ENCODE results near the gene NAALADL1.

Gene NAALADL1, protein sequence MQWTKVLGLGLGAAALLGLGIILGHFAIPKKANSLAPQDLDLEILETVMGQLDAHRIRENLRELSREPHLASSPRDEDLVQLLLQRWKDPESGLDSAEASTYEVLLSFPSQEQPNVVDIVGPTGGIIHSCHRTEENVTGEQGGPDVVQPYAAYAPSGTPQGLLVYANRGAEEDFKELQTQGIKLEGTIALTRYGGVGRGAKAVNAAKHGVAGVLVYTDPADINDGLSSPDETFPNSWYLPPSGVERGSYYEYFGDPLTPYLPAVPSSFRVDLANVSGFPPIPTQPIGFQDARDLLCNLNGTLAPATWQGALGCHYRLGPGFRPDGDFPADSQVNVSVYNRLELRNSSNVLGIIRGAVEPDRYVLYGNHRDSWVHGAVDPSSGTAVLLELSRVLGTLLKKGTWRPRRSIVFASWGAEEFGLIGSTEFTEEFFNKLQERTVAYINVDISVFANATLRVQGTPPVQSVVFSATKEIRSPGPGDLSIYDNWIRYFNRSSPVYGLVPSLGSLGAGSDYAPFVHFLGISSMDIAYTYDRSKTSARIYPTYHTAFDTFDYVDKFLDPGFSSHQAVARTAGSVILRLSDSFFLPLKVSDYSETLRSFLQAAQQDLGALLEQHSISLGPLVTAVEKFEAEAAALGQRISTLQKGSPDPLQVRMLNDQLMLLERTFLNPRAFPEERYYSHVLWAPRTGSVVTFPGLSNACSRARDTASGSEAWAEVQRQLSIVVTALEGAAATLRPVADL

GRCh38 chr11:65058419-65059054, at the start of gene NAALADL1:
Gene NAALADL1 (minus strand): TSS chr11:65058553. CDS start chr11:65058521, 32 bp downstream.
- no peak for DNase-seq

DNA sequence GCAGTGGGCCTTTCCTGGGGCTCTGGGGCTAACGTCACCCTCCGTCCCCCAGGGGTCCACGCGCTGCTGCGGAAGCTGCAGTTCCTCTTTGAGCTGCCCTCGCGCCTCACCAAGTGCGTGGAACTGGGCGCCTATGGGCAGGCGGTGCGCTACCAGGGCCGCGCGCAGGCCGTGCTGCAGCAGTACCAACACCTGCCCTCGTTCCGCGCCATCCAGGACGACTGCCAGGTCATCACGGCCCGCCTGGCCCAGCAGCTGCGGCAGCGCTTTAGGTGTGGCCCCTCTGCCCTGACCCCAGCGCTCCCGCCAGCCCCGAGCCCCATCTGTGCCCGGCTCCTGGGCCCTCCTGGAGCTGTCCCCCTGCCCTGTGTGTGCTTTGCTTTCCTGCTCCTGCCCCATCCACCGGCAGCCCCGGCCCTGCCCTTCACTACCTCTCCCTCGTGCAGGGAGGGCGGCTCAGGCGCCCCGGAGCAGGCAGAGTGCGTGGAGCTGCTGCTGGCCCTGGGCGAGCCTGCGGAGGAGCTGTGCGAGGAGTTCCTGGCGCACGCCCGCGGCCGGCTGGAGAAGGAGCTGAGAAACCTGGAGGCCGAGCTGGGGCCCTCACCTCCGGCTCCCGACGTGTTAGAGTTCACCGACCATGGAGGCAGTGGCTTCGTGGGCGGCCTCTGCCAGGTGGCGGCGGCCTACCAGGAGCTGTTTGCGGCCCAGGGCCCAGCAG, 49.6 kb upstream of the NAALADL1 start:
- no peak for DNase-seq

- DNase-seq: no peak
These were observed 48.7 kb upstream of the NAALADL1 start for GRCh38 chr11:65107078-65107477.

GRCh38 chr11:65104628-65105027, 46.3 kb upstream of the NAALADL1 start:
- no peak for DNase-seq

- no peak for DNase-seq
These were observed 45.1 kb upstream of the NAALADL1 start for GRCh38 chr11:65103476-65103875.

GRCh38 chr11:65102142-65103095, 44.1 kb upstream of the NAALADL1 start:
- peak in 24 of 56 donors; percentile 6 to 71 (median 40) for DNase-seq

GRCh38 chr11:65100674-65101350, 42.5 kb upstream of the NAALADL1 start:
- DNase-seq: no peak

GRCh38 chr11:65096926-65097325, 38.6 kb upstream of the NAALADL1 start:
- DNase-seq: peak in 1 of 56 donors; percentile 55

DNA sequence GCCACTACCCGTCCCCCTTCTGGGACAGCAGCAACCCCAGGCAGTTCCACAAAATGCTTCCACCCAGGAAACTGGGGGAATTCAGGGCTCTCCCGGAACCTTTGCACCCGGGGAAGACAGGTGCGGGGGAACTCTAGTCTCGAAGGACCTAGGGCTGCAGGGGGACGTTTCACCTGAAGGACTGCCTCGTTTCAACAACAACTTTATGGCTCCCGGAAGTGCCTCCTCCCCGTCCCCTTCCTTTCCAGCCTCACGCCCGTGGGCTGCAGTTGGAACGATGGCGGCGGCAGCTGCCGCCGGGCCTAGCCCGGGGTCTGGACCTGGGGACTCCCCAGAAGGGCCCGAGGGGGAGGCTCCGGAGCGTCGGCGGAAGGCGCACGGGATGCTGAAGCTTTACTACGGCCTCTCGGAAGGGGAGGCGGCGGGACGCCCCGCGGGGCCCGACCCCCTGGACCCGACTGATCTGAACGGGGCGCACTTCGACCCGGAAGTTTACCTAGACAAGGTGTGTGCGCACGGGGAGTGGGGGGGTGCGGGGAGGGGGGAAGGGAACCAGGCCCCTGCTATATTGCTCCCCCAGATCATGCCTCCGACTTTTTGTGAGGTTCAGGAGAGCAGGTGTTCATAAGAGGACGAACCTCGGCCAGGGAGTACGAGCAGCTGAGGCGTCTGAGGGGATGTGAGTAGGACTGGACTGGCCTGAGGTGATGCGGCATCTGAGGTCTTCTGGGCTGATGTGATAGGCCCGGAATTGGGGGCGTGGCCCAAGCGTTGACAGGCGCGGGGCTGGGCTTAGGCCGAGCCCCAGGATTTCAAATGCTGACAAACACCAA, 37.8 kb upstream of the NAALADL1 start, which contains the start of gene VPS51:
TSS of gene VPS51 (plus strand) at position 241 of the 833 bp plus-strand sequence. CDS start at position 278, 37 bp downstream.
- DNase-seq: peak; percentile 27 to 89 (median 79)

- no peak for DNase-seq
These were observed 37.1 kb upstream of the NAALADL1 start for GRCh38 chr11:65095427-65095826.

DNA sequence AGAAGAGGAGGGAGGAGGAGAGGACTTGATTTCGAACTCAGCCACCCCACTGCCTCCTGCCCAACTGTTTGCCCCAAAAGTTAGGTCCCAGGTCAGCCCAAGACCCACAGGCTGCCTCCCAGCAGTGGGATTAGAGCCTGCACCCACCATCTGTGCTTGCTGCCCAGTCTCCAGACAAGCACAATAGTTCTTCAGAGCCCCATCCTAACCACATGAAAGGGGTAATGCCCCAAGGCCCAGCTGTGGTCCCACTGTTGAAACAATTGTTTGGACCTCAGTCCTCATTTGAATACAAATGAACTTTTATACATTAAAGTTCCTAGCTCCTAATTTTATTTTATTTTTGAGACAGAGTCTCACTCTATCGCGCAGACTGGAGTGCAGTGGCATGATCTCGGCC, 32.3 kb upstream of the NAALADL1 start:
- peak in 25 of 56 donors; percentile 10 to 72 (median 44) for DNase-seq

DNA sequence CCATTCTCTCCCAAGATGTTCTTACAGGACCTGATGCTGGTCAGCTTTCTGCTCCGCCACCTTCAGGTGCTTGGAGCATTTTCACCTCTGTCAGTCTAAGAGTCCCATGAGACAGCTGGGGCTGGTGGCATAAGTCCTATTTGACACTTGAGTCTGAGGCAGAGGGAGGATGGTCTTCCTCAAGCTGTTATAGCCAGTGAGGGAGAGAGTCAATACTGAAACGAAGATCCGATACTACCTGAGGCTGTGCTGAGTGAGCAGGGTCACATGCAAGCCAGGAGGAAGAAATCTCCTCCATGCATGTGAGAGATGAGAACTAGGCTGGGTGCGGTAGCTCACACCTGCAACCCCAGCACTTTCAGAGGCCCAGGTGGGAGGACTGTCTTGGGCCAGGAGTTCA, 31.3 kb upstream of the NAALADL1 start:
- DNase-seq: no peak

DNA sequence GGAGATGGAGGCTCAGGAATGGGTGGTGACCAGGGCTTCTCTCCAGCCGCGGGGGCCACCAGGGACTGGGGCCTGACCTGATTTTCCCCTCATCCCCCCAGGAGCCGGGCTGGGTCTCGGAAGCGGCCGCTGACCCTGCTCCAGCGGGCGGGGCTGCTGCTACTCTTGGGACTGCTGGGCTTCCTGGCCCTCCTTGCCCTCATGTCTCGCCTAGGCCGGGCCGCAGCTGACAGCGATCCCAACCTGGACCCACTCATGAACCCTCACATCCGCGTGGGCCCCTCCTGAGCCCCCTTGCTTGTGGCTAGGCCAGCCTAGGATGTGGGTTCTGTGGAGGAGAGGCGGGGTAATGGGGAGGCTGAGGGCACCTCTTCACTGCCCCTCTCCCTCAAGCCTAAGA, 29.5 kb upstream of the NAALADL1 start:
- no peak for DNase-seq

- DNase-seq: no peak
These were observed 28.9 kb upstream of the NAALADL1 start for GRCh38 chr11:65087216-65087615.

GRCh38 chr11:65086809-65087208, 28.5 kb upstream of the NAALADL1 start:
- no peak for DNase-seq

- no peak for DNase-seq
These were observed 27.1 kb upstream of the NAALADL1 start for GRCh38 chr11:65085446-65085845.

- DNase-seq: no peak
These were observed 26.4 kb upstream of the NAALADL1 start for GRCh38 chr11:65084598-65085375.

All from amygdala (tissue), 56 donors.